GM20431 (cell line): ENCODE results near the gene CHD9.
"Not testable (repeated sequence)": the region's sequence is repeated elsewhere in the genome, so short reads cannot be mapped to it uniquely, and the experiment has no call there.

ENCODE experiments used
- in situ Hi-C: fragments of 300-500 bp; cut with MseI, MboI; formaldehyde crosslinking; loops from one replicate; pipeline ENCODE4 v1.15.0; 2020; ENCODE audit warnings: low sequenced_read_pairs; ENCODE audit not compliant: unreplicated experiment

The CHD9 gene

DNA sequence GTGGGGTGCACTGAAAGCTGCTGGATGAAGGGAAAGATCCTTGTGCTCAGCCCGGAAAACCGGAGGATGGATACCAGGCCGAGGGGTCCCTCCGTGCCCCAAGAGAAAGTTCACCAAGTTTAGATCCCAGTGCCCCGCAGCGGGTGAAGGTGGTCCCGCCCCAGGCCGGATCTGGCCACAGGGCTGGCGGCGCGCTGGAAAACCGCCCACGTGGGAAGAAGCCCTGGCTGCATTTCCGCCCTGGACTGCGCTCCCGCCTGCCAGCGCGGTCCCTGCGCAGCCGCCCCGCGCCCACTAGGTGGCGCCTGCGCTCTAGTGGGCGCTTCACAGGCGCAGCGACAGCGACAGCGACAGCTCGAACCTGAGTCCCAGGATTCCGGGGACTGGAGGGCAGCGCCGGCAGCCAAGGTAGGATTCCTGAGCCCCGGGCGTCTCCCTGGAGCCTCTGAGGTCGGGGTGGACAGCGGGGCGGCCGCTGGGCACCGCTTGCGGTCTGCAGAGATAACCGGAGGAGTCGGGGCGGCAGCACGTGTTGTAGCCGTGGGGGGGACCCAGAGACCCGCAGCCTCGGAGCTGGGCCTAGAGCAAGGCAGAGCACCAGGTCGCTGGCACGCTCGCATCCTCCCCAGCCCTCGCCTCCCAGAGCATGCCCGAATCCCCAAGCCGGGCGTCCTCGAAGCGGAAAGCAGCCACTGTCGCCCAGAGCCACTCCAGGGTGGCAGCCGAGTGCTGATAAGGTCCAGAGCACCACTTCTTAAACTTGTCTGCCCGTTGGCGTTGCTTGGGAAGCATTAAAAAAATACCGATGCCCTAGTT lies at the start of gene CHD9:
TSS of gene CHD9 (plus strand) at position 322 of the 816 bp plus-strand sequence. CDS start 101,099 bp downstream, outside the sequence.
- in situ Hi-C loops, result no loop called here

DNA sequence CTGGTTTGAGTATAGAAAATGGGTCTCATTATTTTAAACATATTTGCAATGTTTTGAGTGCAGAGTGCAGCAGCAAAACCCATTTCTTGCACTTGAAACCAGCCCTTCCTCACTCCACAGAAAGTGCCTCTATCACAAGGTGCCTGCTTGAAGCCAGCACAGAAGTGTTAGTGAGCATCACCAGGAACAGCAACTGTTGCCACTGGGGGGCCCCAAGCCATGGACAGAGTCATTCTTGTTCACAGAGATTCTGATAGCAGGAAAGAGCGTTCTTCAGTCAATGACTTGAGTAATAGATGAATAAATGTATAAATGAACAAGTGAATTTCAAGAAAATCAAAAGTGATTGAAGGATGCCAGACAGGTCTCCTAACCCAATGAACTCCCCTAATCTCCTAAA lies 47.7 kb upstream of the CHD9 start:
- in situ Hi-C loops, result loop anchor here (25.0 kb wide), 1 partner anchor 820 kb away; no protein-coding TSS in a partner anchor

- in situ Hi-C loops, result loop anchor here (25.0 kb wide), 1 partner anchor 827 kb away; no protein-coding TSS in a partner anchor
These were observed 40.5 kb upstream of the CHD9 start for GRCh38 chr16:53014287-53014686.

DNA sequence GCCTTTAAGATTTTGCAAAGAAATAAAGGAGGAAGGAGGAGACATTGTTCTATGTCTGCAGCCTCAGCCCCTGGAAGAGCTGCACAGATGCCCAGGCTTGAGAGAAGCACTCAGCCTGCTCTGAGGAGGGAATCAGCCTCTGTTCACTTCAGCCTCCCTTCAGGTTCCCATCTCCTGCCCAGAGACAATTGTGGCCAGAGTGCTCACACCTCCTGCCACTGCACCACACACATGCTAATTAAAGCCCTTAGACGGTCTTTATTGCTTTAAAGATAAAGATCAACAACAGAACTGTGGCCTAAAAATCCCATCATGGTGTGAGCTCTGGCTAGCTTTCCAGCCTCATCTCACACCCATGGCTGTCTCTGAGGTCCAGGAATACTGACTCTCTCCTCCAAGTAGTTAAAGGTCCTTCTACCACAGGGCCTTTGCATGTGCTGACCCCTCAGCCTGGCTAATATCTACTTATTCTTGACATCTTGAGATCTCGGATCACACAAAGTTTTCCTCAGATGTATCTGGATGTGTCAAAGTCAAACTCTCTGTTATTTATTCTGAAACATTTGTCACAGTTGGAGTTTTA lies 35.9 kb upstream of the CHD9 start:
- in situ Hi-C loops, result loop anchor here (25.0 kb wide), 1 partner anchor 832 kb away; no protein-coding TSS in a partner anchor

- in situ Hi-C loops, result loop anchor here (25.0 kb wide), 1 partner anchor 835 kb away; no protein-coding TSS in a partner anchor
These were observed 32.4 kb upstream of the CHD9 start for GRCh38 chr16:53022374-53022773.

DNA sequence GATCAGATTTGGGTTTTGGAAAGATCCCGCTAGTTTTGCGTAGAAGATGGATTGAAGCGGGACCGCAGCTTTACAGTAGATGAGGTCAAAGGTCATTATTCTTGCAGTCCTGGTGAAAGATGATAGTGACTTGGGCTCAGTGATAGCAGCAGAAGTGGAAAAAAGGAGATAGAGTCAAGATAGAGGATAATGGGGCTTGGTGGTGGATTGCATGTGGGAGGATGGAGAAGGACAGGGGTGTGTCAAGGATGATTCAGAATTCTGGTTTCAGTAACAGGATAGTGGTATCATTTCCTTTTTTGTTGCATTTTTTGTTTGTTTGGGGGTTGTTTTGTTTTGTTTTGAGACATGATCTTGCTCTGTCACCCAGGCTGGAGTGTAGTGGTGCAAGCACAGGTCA lies 30.7 kb upstream of the CHD9 start:
- in situ Hi-C loops, result loop anchor here (25.0 kb wide), 1 partner anchor 837 kb away; no protein-coding TSS in a partner anchor

- in situ Hi-C loops, result no loop called here
These were observed 24.8 kb upstream of the CHD9 start for GRCh38 chr16:53029971-53030370.

DNA sequence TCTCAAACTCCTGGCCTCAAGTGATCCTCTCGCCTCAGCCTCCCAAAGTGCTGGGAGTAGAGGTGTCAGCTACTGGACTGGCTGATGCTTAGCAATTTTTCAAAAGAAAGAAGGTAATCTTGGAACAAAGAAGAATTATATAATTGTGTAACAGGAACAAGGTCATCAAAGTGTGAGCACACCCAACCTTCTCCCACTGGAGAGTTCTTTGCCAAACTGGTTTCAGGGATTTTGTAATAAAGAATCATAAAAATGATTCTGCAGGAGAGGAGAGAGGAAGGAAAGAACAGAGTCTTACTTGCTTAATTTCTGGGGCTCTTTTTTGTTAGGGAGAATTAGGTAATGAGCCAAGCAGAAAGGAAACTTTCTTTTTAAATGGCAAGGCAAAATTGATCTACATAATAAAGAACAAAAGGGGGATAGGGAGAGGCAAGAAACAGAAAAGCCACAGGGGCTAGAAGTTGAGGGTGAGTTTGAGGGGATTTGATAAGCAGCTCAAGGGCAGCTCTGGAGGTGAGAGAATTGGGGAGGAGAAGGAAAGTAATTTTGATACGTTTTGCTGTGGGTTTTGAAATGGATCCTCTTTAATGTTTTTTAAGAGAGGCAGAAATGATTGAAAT lies 23.4 kb upstream of the CHD9 start:
- in situ Hi-C loops, result no loop called here

DNA sequence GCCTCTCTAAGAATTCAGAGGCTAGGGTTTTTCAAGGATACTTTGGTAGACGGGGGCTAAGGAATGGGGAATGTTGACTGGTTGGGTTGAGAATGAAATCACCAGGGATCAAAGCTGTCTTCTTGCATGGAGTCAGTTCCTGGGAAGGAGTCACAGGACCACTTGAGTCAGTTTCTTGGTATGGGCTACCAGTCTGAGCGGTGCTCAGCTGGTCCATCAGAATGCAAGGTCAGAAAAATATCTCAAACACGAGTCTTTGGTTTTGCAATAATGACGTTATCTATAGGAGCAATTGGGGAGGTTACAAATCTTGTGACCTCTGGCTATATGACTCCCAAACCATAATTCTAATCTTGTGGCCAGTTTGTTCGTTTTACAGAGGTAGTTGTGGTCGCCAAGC lies 20.5 kb upstream of the CHD9 start:
- in situ Hi-C loops, result no loop called here

DNA sequence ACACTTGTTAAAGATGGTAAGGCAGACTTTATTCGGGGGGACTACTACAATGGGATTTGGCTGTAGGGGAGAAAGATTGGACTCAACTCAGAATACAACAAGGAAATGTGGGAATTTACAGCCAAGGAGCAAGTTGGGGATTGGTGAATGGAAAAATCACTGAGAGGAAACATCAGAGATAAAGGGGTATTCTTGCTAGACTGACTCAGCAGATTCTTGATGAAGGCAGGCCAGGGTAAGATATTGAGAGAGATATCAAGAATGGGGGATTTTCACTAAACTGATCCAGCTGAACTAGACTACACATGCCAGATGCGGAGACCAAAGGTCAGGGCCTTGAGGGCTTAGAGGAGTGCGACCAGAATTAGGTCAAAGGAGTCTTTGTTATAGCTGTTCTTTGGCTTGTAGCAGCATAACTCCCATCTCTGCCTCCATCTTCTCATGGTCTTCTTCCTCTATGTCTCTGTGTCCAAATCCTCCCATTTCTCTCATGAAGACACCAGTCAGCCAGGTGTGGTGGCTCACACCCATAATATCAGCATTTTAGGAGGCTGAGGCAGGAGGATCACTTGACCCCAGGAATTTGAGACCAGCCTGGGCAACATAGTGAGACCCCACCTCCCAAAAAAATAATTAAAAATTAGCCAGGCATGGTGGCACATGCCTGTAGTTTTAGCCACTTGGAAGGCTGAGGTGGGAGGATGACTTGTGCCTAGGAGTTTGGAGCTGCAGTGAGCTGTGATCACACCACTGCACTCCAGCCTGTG lies 19.4 kb upstream of the CHD9 start:
- in situ Hi-C loops, result no loop called here

DNA sequence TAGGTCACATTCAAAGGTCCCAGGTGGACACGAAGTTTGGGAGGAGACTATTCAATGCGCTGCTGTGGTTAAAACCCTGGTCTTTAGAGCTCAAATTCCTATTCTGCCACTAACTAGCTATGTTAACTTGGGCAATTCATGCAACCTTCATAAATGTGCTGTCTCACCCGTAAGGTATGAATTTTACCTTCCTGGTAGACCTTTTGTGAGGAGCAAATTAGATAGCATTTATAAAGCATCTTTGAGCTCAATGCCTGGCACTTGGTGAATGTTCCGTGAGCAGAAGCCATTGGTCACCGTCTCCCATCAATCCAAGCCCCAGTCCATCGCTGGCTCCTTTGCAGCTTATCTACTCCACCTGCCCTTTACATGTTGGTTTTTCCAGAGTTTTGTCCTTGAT lies 18.7 kb upstream of the CHD9 start:
- in situ Hi-C loops, result no loop called here

- in situ Hi-C loops, result not testable (repeated sequence)
These were observed 18.1 kb upstream of the CHD9 start for GRCh38 chr16:53036711-53037110.

- in situ Hi-C loops, result no loop called here
These were observed 14.0 kb upstream of the CHD9 start for GRCh38 chr16:53040788-53041187.

GRCh38 chr16:53041320-53042051 lies 13.3 kb upstream of the CHD9 start:
- in situ Hi-C loops, result no loop called here

DNA sequence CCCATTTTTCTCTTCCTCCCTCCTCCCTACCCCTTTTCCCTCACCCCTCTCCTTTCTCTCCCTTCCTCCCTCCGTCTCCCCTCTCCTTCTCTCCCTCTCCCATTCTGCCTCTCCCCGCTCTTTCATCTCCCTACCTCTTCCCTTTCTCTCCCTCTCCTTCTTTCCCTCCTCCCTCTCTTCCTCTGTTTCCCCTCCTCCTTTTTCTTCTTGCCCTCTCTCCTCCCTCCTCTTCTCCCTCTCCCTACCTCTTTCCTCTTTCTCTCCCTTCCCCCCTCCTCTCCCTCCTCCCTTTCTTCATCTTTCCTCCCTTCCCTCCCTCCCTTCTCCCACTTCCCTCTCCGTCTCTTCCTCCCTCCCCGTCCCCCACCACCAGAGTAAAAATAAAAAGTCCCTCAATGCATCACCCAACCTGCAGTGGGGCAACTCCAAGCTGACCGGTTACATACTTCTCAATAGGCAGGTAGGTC lies 12.5 kb upstream of the CHD9 start:
- in situ Hi-C loops, result no loop called here

GRCh38 chr16:53043428-53043831 lies 11.4 kb upstream of the CHD9 start:
- in situ Hi-C loops, result no loop called here

DNA sequence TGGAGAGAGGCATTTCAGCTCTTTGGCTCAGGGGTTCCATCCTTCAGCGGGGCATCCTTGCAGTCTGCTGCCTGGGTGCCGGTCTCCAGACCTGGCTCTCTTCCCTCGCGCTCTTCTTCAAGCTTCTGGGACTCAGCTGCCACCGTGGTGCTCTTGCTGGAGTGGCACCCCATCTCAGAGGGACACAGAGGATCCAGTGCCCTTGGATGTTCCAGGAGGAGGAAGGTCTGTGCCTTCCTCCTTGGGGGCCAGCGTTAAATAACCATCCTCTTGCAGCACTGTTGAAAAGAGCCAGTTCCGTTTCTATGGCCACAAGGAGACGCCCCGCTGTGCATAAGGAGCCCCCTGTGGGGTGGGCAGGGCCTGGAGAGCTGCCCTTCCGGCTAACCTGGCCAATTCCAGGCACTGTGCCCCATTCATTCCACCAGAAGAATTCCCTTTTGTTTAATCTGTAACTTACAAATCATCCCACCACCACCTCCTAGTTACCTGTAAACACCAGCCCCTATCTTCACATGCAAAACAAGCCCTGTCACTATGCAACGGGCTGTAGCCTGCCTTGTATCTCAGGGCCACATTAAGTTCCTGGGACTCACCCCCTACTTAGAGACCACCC lies 10.7 kb upstream of the CHD9 start:
- in situ Hi-C loops, result no loop called here

- in situ Hi-C loops, result no loop called here
These were observed 9.2 kb upstream of the CHD9 start for GRCh38 chr16:53045341-53046220.
